ENCODE results near the gene USP3.
"Not testable (repeated sequence)": the region's sequence is repeated elsewhere in the genome, so short reads cannot be mapped to it uniquely, and the experiment has no call there.

The USP3 gene

GRCh38 chr15:63478243-63478642 is 26.1 kb upstream of the USP3 start:
- no peak for DNase-seq (ENCODE audit: low spot score)

- DNase-seq (ENCODE audit: low spot score), result no peak
Measured at GRCh38 chr15:63480441-63480821, 24.0 kb upstream of the USP3 start.

GRCh38 chr15:63481105-63481810 is 23.1 kb upstream of the USP3 start:
- no peak for DNase-seq (ENCODE audit: low spot score)

GRCh38 chr15:63482874-63483323 is 21.5 kb upstream of the USP3 start:
- DNase-seq (ENCODE audit: low spot score), result no peak

DNA sequence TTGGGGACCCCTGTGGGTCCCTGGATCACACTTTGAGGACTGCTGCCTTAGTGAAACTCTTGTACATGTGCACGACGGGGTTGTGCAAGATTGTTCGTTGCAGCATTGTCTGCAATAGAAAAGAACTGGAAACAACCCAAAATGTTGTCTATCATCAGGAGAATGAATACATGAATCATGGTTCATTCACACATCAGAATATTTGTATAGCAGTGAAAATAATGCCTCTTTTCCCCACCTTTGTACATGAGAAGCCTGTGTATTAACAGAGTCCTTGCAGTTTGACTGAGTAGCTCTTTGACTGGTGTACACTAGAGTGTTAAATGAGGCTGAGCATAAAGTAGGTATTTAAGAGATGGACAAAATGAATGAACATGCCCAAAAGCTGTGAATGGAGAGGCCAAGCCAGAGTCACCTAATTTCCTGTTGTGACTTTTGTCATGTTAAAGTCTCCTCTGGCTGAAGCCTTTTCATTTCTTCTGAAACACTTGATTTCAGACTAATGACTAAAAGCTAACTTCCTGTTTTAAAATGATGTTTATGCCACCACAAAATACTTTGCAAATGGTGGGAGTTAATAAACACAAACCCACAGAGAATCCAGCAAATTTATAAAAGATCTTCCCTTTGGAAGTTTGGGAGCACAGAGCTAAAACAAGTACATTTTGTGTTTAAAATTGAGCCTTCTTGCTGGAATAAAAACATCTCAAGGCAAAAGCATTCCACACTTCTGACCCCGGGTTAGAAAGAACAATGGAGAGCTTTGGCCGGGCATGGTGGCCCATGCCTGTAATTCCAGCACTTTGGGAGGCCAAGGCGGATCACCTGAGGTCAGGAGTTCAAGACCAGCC is 20.6 kb upstream of the USP3 start:
- no peak for DNase-seq (ENCODE audit: low spot score)

- no peak for DNase-seq (ENCODE audit: low spot score)
Measured at GRCh38 chr15:63484433-63485186, 19.8 kb upstream of the USP3 start.

GRCh38 chr15:63487076-63487757 is 17.2 kb upstream of the USP3 start:
- peak; percentile 87 for DNase-seq (ENCODE audit: low spot score)

DNA sequence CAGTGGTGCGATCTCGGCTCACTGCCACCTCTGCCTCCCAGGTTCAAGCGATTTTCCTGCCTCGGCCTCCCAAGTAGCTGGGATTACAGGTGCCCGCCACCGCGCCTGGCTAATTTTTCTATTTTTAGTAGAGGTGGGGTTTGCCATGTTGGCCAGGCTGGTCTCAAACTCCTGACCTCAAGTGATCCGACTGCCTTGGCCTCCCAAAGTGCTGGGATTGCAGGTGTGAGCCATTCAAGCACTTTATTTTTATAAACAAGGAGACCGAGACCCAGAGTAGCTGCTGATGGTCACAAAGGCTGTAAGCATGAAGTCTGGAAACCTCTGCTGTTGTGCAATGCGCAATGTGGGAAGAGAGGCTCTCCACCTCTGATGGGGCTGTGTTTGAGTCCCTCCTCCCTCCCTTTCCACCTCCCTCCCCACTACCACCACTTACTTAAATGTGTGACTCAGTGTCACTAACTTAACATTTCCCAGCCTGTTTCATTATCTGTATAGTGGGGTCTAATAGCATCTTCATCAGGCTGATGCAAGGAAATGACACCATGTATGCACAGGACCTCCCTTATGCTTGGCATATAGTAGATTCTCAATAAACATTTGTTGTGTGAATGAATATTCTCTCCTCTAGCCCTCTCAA is 16.5 kb upstream of the USP3 start:
- DNase-seq (ENCODE audit: low spot score), result not testable (repeated sequence)

- no peak for DNase-seq (ENCODE audit: low spot score)
Measured at GRCh38 chr15:63488398-63488960, 15.9 kb upstream of the USP3 start.

- DNase-seq (ENCODE audit: low spot score), result no peak
Measured at GRCh38 chr15:63489352-63489751, 15.0 kb upstream of the USP3 start.

DNA sequence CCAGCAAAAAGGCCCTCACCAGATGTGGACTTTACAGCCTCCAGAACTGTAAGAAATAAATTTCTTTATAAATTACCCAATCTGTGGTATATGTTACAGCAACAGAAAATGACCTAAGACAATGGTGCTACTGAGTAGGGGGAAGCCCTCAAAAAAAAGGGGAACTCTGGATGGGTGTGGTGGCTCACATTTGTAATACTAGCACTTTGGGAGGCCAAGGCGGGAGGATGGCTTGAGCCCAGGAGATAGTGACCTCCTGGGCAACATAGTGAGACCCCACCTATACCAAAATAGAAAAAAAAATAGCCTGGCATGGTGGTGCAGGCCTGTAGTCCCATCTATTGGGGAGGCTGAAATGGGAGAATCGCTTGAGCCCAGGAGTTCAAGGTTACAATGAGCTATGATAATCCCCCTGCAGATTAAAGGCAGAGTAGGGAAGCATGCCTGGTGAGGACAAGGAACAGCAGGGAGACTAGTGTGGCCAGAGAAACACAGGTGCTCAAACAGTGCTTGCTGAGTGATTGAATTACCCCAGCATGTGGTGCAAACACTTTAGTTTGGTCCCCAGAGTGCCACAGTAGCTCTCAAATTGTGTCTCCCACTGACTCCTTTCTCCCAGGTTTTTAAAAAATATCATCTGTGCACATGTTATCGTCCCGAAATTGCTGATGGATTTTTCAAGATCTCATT is 13.9 kb upstream of the USP3 start:
- DNase-seq (ENCODE audit: low spot score), result no peak

DNA sequence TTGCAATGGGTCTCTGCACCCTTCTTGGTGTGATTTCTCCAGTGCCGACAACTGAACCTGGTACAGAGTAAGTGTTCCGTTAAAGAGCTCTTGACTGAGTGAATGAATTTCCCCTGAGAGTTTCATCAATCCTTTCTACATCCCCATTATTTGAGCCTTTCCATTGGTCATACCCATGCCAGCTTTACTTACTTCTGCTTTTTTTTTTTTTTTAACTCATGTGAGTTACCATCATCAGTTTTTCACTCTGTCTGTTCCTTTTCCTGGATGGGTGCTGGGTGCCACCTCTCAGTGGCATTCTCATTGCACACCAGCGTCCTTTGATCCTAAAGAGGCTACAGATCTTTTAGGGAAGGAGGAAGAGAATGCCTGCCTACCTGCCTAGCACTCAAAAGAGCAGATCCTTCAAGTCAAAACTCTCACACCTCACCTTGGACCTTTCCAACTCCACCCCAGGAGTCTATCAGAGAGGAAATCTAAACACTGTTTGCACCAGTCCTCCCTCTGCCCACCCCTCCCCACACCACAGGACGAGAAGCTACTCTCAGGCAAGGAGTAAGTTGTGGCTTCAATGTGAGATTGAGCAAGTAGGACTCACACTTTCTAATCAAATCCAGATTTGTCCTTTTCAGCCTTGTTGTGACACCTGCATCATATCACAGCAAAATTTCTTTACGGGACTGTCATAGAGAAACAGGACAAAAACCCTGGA is 13.1 kb upstream of the USP3 start:
- no peak for DNase-seq (ENCODE audit: low spot score)

DNA sequence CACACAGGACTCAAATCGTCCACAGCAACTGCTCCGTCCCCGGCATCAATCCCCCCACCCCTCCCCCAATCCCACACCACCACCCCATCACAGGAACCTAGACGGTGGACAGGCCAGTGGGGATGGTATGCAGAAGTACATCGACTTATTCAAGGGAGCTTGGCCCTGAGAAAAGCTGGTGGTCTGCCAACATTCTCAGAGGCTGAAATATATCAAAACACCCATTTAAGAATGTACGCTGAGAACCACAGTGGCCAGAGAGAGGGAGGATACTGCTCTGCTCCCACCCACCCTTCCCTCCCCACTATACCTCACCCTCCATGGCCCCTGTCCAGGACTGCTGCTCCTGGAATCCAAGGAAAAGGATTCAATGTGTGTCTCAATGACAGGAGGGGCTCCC is 12.4 kb upstream of the USP3 start:
- no peak for DNase-seq (ENCODE audit: low spot score)

DNA sequence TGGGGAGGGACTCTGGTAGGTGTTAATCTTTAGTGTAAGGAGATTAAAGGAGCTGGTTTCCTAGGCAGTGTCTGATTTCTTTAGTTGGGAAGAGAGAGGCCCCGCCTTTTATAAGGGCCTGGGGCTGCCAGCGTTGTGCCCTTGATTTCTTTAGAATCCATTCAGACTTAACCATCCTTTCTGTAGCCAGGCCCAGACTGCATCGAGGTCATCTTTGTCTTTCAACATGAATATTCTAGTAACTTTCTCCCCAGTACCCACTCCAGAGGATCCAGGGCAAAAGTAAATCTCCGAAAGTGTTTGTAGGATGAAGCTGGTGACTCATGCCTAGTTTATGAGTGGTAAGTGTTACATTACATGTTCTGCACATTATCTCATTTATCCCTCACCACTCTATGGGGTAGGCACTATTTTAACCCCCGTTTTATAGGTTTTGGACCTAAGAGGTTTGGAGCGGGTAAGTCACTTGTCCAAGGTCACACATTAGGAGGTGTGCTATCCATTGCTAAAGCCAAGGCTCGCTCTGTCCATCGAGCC is 11.8 kb upstream of the USP3 start:
- no peak for DNase-seq (ENCODE audit: low spot score)

DNA sequence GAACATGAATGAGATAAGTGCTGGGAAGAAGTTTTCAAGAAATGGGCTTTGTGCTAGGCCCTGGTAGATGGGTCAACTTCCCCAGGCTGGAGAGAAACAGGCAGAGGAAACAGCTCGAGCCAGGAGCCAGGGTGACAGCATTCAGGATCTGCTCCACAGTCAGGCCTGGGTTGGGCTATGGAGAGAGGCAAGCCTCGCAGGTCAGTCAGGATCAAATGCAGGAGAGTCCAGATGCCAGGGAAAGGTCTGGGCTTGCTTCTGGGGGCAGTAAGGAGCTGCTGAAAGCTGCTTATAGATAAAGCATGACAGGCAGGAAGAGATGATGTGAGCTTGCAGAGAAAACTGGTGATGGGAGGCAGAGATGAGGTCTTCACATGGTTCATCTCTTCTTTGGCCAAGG is 11.0 kb upstream of the USP3 start:
- no peak for DNase-seq (ENCODE audit: low spot score)

- DNase-seq (ENCODE audit: low spot score), result no peak
Measured at GRCh38 chr15:63494408-63494807, 10.0 kb upstream of the USP3 start.

DNA sequence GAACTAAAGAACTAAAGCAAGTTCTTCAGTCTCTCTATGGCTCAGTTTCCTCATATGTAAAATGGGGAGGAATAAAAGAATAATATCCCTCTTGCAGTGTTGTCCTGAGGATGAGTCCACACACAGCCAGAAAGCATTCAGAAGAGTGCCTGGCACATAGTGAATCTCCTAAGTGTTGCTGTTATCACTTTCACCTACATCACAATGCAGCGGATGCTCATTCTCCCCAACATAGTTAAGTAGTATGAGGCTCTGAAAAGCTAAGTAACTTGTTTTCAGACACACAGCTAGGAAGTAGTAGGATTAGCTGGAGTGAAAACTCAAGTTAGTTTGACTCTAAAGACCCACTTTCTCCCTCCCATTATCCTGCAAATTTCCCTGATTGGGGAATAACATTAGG is 9.1 kb upstream of the USP3 start:
- DNase-seq (ENCODE audit: low spot score), result no peak

GRCh38 chr15:63495780-63496488 is 8.5 kb upstream of the USP3 start:
- DNase-seq (ENCODE audit: low spot score), result no peak

Measured in hematopoietic multipotent progenitor cell treated with erythropoietin and hydrocortisone succinate and interleukin-3 and kit ligand, for 17 days (in vitro differentiated cells).